ENCODE results near the gene GFOD1.

The GFOD1 gene

DNA sequence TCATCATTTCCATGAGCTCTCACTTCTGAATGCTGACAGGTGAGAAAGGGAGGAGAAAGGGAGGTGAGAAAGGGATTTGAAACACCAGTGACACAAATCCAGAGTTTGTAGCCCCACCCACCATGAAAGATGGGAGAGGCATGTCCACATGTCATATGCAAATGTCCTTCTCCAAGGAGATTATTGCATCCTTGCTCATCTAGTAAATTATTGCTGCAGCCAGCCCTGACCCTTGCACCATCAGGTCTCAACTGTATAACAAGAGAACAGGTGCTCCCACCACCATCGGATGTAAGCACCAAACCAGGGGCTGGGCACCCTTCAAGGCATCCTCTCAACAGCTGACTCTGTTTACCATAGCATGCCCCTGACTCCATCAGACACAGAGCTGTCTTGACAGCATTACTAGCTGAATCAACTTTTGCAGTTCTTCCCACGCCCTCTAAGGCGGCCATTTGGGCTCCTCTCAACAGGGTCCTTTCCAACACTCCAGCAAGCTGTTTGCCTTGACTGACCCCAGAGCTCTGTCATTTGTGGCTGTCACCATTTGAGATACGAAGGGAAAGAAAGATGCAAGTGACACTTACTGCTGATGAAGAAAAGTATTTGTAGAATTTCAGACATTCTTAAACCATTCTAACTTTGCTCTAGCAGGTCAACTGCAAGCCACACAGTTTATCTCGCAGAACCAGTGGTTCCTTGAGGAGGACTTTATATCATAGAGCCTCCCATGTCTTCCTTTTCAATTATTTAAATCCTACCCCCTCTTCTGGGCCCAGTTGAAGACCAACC is 14.2 kb downstream of the GFOD1 start:
- H3K36me3 ChIP-seq (ENCODE audit: insufficient read depth) = no peaks in the 10 kb centered on the region
- no peak overlapping the region for H3K27ac ChIP-seq
- no peak overlapping the region for H3K4me3 ChIP-seq (IDR thresholded peaks at IDR 0.05; ENCODE audit: insufficient read depth, low read depth, low read length)
- no peaks in the 10 kb centered on the region for H3K4me1 ChIP-seq (ENCODE audit: low read depth, poor library complexity, severe bottlenecking)
- no peaks in the 10 kb centered on the region for H3K27me3 ChIP-seq (ENCODE audit: insufficient read depth, low read depth)
- no peaks in the 10 kb centered on the region for H4K20me1 ChIP-seq (ENCODE audit: insufficient read depth)
- TF ChIP-seq, protein P1, sequence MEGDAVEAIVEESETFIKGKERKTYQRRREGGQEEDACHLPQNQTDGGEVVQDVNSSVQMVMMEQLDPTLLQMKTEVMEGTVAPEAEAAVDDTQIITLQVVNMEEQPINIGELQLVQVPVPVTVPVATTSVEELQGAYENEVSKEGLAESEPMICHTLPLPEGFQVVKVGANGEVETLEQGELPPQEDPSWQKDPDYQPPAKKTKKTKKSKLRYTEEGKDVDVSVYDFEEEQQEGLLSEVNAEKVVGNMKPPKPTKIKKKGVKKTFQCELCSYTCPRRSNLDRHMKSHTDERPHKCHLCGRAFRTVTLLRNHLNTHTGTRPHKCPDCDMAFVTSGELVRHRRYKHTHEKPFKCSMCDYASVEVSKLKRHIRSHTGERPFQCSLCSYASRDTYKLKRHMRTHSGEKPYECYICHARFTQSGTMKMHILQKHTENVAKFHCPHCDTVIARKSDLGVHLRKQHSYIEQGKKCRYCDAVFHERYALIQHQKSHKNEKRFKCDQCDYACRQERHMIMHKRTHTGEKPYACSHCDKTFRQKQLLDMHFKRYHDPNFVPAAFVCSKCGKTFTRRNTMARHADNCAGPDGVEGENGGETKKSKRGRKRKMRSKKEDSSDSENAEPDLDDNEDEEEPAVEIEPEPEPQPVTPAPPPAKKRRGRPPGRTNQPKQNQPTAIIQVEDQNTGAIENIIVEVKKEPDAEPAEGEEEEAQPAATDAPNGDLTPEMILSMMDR (conservative IDR thresholded peaks at IDR 0.05; ENCODE audit: low read depth, low read length) = no peak
- H3K9ac ChIP-seq = no peak overlapping the region
- H3K4me2 ChIP-seq = no peak overlapping the region
- H3K79me2 ChIP-seq (ENCODE audit: insufficient read depth, low read depth) = no peaks in the 10 kb centered on the region; the same call in 1 of the 2 replicates
- H2AFZ ChIP-seq (ENCODE audit: low read depth) = no peak overlapping the region

DNA sequence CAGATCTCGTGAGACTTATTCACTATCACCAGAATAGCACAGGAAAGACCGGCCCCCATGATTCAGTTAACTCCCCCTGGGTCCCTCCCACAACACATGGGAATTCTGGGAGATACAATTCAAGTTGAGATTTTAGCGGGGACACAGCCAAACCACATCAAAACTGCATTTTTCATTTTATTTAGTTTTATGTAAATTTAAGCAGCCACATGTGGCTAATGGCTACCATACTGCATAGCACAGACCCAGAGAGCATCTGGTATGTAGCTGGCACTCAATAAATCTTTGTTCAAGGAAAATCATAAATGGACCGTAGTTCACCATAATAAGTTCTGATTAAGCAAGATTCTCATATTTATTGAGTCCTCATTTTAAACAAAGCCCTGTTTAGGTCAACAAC is 15.3 kb downstream of the GFOD1 start:
- no peaks in the 10 kb centered on the region; the same call in 1 of the 2 replicates for H3K79me2 ChIP-seq (ENCODE audit: insufficient read depth, low read depth)
- no peak overlapping the region for H3K9ac ChIP-seq
- no peak overlapping the region for H3K27ac ChIP-seq
- no peaks in the 10 kb centered on the region for H3K27me3 ChIP-seq (ENCODE audit: insufficient read depth, low read depth)
- H3K36me3 ChIP-seq (ENCODE audit: insufficient read depth) = no peaks in the 10 kb centered on the region
- H4K20me1 ChIP-seq (ENCODE audit: insufficient read depth) = no peaks in the 10 kb centered on the region
- no peak overlapping the region for H2AFZ ChIP-seq (ENCODE audit: low read depth)
- no peak overlapping the region for H3K4me3 ChIP-seq (IDR thresholded peaks at IDR 0.05; ENCODE audit: insufficient read depth, low read depth, low read length)
- TF ChIP-seq, protein P1 (conservative IDR thresholded peaks at IDR 0.05; ENCODE audit: low read depth, low read length) = no peak
- no peaks in the 10 kb centered on the region for H3K4me1 ChIP-seq (ENCODE audit: low read depth, poor library complexity, severe bottlenecking)
- no peak overlapping the region for H3K4me2 ChIP-seq

DNA sequence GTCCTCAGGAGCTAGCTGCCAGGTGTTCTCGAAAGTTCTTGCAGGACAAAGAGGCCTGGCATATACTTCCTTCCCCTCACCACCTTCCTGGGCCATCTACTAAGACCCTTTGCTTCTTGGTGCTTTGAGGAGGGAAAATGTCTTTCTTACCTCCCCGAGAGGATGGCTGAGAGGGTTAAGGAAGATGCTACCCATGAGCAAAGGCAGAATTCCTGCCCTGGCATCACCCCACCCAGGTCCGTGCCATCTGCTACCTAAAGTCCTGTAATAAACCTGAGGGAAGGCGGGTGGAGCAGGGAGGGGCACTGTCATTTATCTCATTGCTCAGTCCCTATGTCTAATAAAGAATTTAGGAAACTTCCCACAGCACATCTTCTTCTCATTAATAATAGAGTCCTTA is 16.2 kb downstream of the GFOD1 start:
- no peak overlapping the region for H2AFZ ChIP-seq (ENCODE audit: low read depth)
- H3K27ac ChIP-seq = no peak overlapping the region
- H4K20me1 ChIP-seq (ENCODE audit: insufficient read depth) = no peaks in the 10 kb centered on the region
- no peaks in the 10 kb centered on the region; the same call in 1 of the 2 replicates for H3K79me2 ChIP-seq (ENCODE audit: insufficient read depth, low read depth)
- H3K4me2 ChIP-seq = no peak overlapping the region
- H3K27me3 ChIP-seq (ENCODE audit: insufficient read depth, low read depth) = no peaks in the 10 kb centered on the region
- H3K36me3 ChIP-seq (ENCODE audit: insufficient read depth) = no peaks in the 10 kb centered on the region
- no peak overlapping the region for H3K4me3 ChIP-seq (IDR thresholded peaks at IDR 0.05; ENCODE audit: insufficient read depth, low read depth, low read length)
- no peaks in the 10 kb centered on the region for H3K4me1 ChIP-seq (ENCODE audit: low read depth, poor library complexity, severe bottlenecking)
- H3K9ac ChIP-seq = no peak overlapping the region
- TF ChIP-seq, protein P1 (conservative IDR thresholded peaks at IDR 0.05; ENCODE audit: low read depth, low read length) = no peak

DNA sequence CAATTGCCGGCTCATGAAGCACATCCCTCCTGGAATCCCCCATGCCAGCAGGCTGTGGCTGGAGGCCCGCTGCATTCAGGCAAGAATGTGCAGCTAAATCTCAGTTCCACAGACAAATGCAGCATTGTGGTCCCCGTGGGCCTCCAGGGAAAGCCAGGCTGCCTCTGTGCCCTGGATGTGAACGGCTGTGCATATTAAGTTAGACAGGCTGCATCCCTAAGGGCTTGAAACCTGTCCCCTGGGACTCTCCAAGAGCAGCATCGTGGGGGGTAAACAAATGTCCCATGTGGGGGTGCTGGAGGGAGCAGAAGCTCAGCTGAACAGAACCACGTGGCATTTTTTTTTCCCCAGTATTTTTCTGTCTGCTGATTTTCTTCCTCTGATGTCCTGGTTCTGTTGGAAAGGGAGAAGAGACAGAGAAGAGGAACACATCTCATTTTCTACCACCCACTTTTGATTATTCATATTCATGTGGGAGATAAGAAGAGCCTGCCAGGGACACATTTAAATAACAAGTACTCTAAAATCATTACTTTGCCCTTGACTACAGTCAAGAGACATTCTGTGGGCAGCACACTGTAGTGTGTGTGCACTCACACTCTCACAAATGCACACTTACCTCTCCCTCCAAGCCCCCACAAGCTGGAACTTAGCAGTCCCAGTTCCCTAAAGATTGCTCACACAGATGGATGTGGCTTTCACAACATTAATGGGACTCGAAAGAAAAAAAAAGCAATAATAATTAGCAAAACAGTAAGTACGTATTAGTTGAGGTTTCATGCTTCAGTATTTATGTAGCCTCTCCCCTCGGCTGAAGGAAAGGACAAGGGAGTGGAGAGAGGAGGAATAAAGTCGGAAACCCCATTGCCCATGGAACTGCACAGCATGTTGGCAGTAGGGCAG is 16.9 kb downstream of the GFOD1 start:
- Histone ChIP-seq H3K79me2 (ENCODE audit: insufficient read depth, low read depth) (no peaks in the 10 kb centered on the region; the same call in 1 of the 2 replicates), H3K27ac (no peak overlapping the region), H3K27me3 (ENCODE audit: insufficient read depth, low read depth) (no peaks in the 10 kb centered on the region), H3K4me1 (ENCODE audit: low read depth, poor library complexity, severe bottlenecking) (no peaks in the 10 kb centered on the region), H3K4me2 (no peak overlapping the region), H3K4me3 (IDR thresholded peaks at IDR 0.05; ENCODE audit: insufficient read depth, low read depth, low read length) (no peak overlapping the region), H3K36me3 (ENCODE audit: insufficient read depth) (no peaks in the 10 kb centered on the region), H3K9ac (no peak overlapping the region), H2AFZ (ENCODE audit: low read depth) (no peak overlapping the region), H4K20me1 (ENCODE audit: insufficient read depth) (no peaks in the 10 kb centered on the region)
- TF ChIP-seq, protein P1 (conservative IDR thresholded peaks at IDR 0.05; ENCODE audit: low read depth, low read length) = no peak
